Keratinocyte (primary cell): ENCODE results near the gene HORMAD2. TPM values are rescaled to one million over a fixed set of nuclear protein-coding genes. Genes with fewer than 3 reads are reported as not detected.

ENCODE experiments used
- DNase-seq: peaks from one replicate; pipeline ENCODE4 v3.0.0-alpha.2; 2011; ENCODE audit warnings: low read depth, missing footprints, low spot score
- FAIRE-seq: peaks from 2 replicates; lab custom pipeline; 2011; peaks lifted over from hg19 to GRCh38; lab: Jason Lieb, UNC
- H2AFZ ChIP-seq: 2 replicates; pipeline ENCODE4 v1.6.0; 2012; ENCODE audit warnings: low read length, control low read depth, inconsistent platforms; ENCODE audit not compliant: control insufficient read depth
- H3K27ac ChIP-seq: 2 replicates; pipeline ENCODE4 v1.5.1; 2011; ENCODE audit warnings: low read length; ENCODE audit not compliant: control insufficient read depth, insufficient read depth
- H3K27me3 ChIP-seq: 3 replicates; pipeline ENCODE4 v1.6.0; 2011; ENCODE audit warnings: low read length; ENCODE audit not compliant: control insufficient read depth, insufficient read depth; ENCODE audit errors: extremely low read depth
- H3K36me3 ChIP-seq, 2 experiments: 2 replicates in 1 of 2; 3 replicates in 1 of 2; pipeline ENCODE4 v1.5.1; 2011; ENCODE audit warnings: low read length in 2 of 2, mild to moderate bottlenecking in 1 of 2; ENCODE audit not compliant: control insufficient read depth in 2 of 2, insufficient read depth in 2 of 2; ENCODE audit errors: extremely low read depth in 1 of 2
- H3K4me1 ChIP-seq: 3 replicates; pipeline ENCODE4 v1.5.1; 2011; ENCODE audit warnings: low read length; ENCODE audit not compliant: control insufficient read depth, insufficient read depth; ENCODE audit errors: extremely low read depth
- H3K4me2 ChIP-seq: 3 replicates; pipeline ENCODE4 v1.6.0; 2011; ENCODE audit warnings: low read depth, low read length; ENCODE audit not compliant: control insufficient read depth, insufficient read depth; ENCODE audit errors: extremely low read depth
- H3K4me3 ChIP-seq, 3 experiments: fragments of 200-600 bp in 1 of 3; sonication (generic) in 1 of 3; 2 replicates in 2 of 3; 3 replicates in 1 of 3; pipeline ENCODE4 v1.5.1; 2011 to 2016; ENCODE audit warnings: low read length in 3 of 3, mild to moderate bottlenecking in 3 of 3, control low read depth in 2 of 3, inconsistent platforms in 1 of 3, low read depth in 1 of 3, mixed read lengths in 1 of 3, mixed run types in 1 of 3, moderate library complexity in 1 of 3; ENCODE audit not compliant: control insufficient read depth in 2 of 3, insufficient read depth in 2 of 3; ENCODE audit errors: extremely low read depth in 1 of 3
- H3K79me2 ChIP-seq: 2 replicates; pipeline ENCODE4 v1.6.0; 2012; ENCODE audit warnings: low read length; ENCODE audit not compliant: control insufficient read depth, insufficient read depth
- H3K9ac ChIP-seq: 3 replicates; pipeline ENCODE4 v1.6.0; 2011; ENCODE audit warnings: low read length; ENCODE audit not compliant: control insufficient read depth, insufficient read depth; ENCODE audit errors: extremely low read depth
- H3K9me1 ChIP-seq: 3 replicates; pipeline ENCODE4 v1.6.0; 2011; ENCODE audit warnings: low read length; ENCODE audit not compliant: control insufficient read depth, insufficient read depth; ENCODE audit errors: extremely low read depth
- H3K9me3 ChIP-seq: 2 replicates; pipeline ENCODE4 v1.5.1; 2012; ENCODE audit warnings: low read depth, low read length; ENCODE audit not compliant: control insufficient read depth
- H4K20me1 ChIP-seq: 3 replicates; pipeline ENCODE4 v1.6.0; 2011; ENCODE audit warnings: low read length; ENCODE audit not compliant: control insufficient read depth, insufficient read depth; ENCODE audit errors: extremely low read depth
- EZH2 ChIP-seq: IDR thresholded peaks from one replicate; pipeline ENCODE4 v1.6.1; 2012; ENCODE audit warnings: inconsistent platforms, mild to moderate bottlenecking, low read length, moderate library complexity
- dilution Hi-C: fragments of 300-500 bp; cut with MboI; formaldehyde crosslinking; loops from one replicate; pipeline ENCODE4 v1.7.0; 2020; ENCODE audit warnings: low sequenced_read_pairs; ENCODE audit not compliant: extremely low pct_ligation_motif_present
- polyA plus RNA-seq, 5 experiments: library from polyadenylated mRNA; depleted of rRNA in 3 of 5; stranded (reverse) in 3 of 5; stranded (forward) in 1 of 5; unstranded in 1 of 5; fragments of >200 nt; gene quantifications; 1 replicate in 1 of 5; 2 replicates in 3 of 5; 3 replicates in 1 of 5; pipeline versions ENCODE4 v1.2.1 to v1.2.3, GENCODE V29; 2011 to 2012; ENCODE audit warnings: missing spikeins in 2 of 5, low read depth in 1 of 5, low replicate concordance in 1 of 5
- TF ChIP-seq, protein P1 (sequence below), 3 experiments: IDR thresholded peaks in 1 of 3; conservative IDR thresholded peaks in 1 of 3; optimal IDR thresholded peaks in 1 of 3; 2 replicates in 2 of 3; 3 replicates in 1 of 3; pipeline versions ENCODE3 to v1.5.1; 2011; ENCODE audit warnings: low read length in 3 of 3, mild to moderate bottlenecking in 3 of 3, moderate library complexity in 2 of 3, control low read depth in 1 of 3, inconsistent platforms in 1 of 3; ENCODE audit not compliant: insufficient read depth in 2 of 3; ENCODE audit errors: extremely low read depth in 1 of 3

Gene HORMAD2
- polyA plus RNA-seq, 1 donor (not counting 4 experiments of a cell fraction or from before 2014, with no cell fraction given), result not detected

DNA sequence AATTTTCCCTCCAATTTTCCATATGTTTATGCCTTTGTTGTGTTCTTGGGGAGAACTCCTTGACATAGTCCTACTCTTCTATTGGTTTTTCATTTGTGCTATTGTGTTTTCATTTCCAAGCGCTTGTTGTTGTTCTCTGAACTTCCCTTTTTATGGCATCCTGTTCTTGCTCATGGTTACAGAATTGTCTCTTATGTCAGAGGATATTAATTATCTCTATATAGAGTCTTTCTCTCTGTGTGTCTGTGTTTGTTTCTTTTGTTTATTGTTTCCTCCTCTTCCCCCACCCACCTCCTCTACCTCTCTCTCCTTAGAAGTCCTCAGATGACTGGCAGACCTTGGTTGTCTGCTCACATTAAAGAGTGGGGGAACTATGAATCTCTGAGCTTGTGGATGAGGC lies 69.9 kb downstream of the HORMAD2 start:
- Histone ChIP-seq H4K20me1 (no peaks in the 10 kb centered on the region), H3K4me3 (no peak overlapping the region), H3K9me3 (no peaks in the 10 kb centered on the region), H3K4me2 (no peak overlapping the region), H3K4me1 (no peaks in the 10 kb centered on the region), H3K9ac (no peak overlapping the region), H2AFZ (no peak overlapping the region), H3K79me2 (no peaks in the 10 kb centered on the region), H3K9me1 (no peaks in the 10 kb centered on the region), H3K27ac (no peak overlapping the region), H3K27me3 (no peaks in the 10 kb centered on the region), H3K36me3 (no peaks in the 10 kb centered on the region)
- no peak for TF ChIP-seq EZH2
- TF ChIP-seq, protein P1, sequence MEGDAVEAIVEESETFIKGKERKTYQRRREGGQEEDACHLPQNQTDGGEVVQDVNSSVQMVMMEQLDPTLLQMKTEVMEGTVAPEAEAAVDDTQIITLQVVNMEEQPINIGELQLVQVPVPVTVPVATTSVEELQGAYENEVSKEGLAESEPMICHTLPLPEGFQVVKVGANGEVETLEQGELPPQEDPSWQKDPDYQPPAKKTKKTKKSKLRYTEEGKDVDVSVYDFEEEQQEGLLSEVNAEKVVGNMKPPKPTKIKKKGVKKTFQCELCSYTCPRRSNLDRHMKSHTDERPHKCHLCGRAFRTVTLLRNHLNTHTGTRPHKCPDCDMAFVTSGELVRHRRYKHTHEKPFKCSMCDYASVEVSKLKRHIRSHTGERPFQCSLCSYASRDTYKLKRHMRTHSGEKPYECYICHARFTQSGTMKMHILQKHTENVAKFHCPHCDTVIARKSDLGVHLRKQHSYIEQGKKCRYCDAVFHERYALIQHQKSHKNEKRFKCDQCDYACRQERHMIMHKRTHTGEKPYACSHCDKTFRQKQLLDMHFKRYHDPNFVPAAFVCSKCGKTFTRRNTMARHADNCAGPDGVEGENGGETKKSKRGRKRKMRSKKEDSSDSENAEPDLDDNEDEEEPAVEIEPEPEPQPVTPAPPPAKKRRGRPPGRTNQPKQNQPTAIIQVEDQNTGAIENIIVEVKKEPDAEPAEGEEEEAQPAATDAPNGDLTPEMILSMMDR (optimal IDR thresholded peaks at IDR 0.05 in 1 of 3, IDR thresholded peaks at IDR 0.05 in 1 of 3, conservative IDR thresholded peaks at IDR 0.05 in 1 of 3; ENCODE audit: extremely low read depth in 1 of 3, insufficient read depth in 2 of 3, low read length in 3 of 3), result no peak
- FAIRE-seq, result no peak
- DNase-seq, result no peak
- dilution Hi-C loops, result no loop called here

DNA sequence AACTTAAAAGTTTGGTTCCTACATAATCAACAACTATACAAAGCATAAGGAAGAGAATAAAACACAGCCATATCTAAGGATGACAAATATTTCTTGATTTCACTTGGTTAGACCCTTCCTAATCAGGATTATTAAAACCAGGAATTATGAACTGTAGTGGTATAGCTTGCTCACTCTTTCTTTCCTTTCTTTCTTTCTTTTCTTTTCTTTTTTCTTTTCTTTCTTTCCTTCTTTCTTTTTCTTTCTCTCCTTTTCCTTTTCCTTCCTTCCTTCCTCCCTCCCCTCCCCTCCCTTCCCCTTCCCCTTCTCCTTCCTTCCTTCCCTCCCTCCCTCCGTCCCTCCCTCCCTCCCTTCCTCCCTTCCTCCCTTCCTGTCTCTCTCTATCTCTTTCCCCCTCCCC lies 78.0 kb downstream of the HORMAD2 start:
- TF ChIP-seq, protein P1 (optimal IDR thresholded peaks at IDR 0.05 in 1 of 3, IDR thresholded peaks at IDR 0.05 in 1 of 3, conservative IDR thresholded peaks at IDR 0.05 in 1 of 3; ENCODE audit: extremely low read depth in 1 of 3, insufficient read depth in 2 of 3, low read length in 3 of 3), result no peak
- TF ChIP-seq EZH2, result no peak
- FAIRE-seq (no peak), DNase-seq (no peak)
- H3K4me2 ChIP-seq, result no peak overlapping the region
- no peaks in the 10 kb centered on the region for H3K79me2 ChIP-seq
- H3K4me3 ChIP-seq, result no peak overlapping the region
- no peak overlapping the region for H3K9ac ChIP-seq
- no peaks in the 10 kb centered on the region for H3K9me3 ChIP-seq
- H4K20me1 ChIP-seq, result no peaks in the 10 kb centered on the region
- no peaks in the 10 kb centered on the region for H3K4me1 ChIP-seq
- H3K27me3 ChIP-seq, result peaks cover 3% of the 10 kb centered on the region
- H2AFZ ChIP-seq, result no peak overlapping the region
- no peaks in the 10 kb centered on the region for H3K36me3 ChIP-seq
- no peaks in the 10 kb centered on the region for H3K9me1 ChIP-seq
- H3K27ac ChIP-seq, result no peak overlapping the region
- dilution Hi-C loops, result no loop called here
